T-helper 1 cell treated with Interleukin-12 subunit alpha and Interleukin-12 subunit beta and Interleukin-4 antibody, amounts not matched to agents 30 μg/mL and 1 μg/mL, for 36 hours (primary cell): ENCODE results near the gene CELF2.
"Not testable (repeated sequence)": the region's sequence is repeated elsewhere in the genome, so short reads cannot be mapped to it uniquely, and the experiment has no call there.

ENCODE experiments used
- H3K27ac Mint-ChIP-seq: one replicate; pipeline ENCODE4 v1.8.0; 2021; ENCODE audit warnings: mild to moderate bottlenecking, mixed read lengths
- H3K27me3 Mint-ChIP-seq: one replicate; pipeline ENCODE4 v1.8.0; 2021; ENCODE audit warnings: low read depth, mixed read lengths
- H3K36me3 Mint-ChIP-seq: one replicate; pipeline ENCODE4 v1.8.0; 2021; ENCODE audit warnings: low read depth, mixed read lengths
- H3K4me1 Mint-ChIP-seq: one replicate; pipeline ENCODE4 v1.8.0; 2021; ENCODE audit warnings: low read depth, mixed read lengths
- H3K4me3 Mint-ChIP-seq: one replicate; pipeline ENCODE4 v1.8.0; 2021; ENCODE audit warnings: mild to moderate bottlenecking, moderate library complexity, mixed read lengths
- H3K9me3 Mint-ChIP-seq: one replicate; pipeline ENCODE4 v1.8.0; 2021; ENCODE audit warnings: mixed read lengths

CELF2 gene

GRCh38 chr10:11180228-11180627 lies 162.6 kb downstream of the CELF2 start:
- H3K36me3 Mint-ChIP-seq: peaks cover 73% of the 10 kb centered on the region
- peaks cover 86% of the 10 kb centered on the region for H3K4me1 Mint-ChIP-seq
- no peaks in the 10 kb centered on the region for H3K27me3 Mint-ChIP-seq
- peaks cover 3% of the 10 kb centered on the region for H3K9me3 Mint-ChIP-seq
- no peak overlapping the region for H3K4me3 Mint-ChIP-seq
- H3K27ac Mint-ChIP-seq: peak overlapping the region; percentile 98

GRCh38 chr10:11181978-11182377 lies 164.3 kb downstream of the CELF2 start:
- Mint-ChIP-seq H3K9me3 (peaks cover 17% of the 10 kb centered on the region), H3K4me3 (peak overlapping the region; percentile 14), H3K27me3 (no peaks in the 10 kb centered on the region), H3K4me1 (peaks cover 84% of the 10 kb centered on the region), H3K27ac (peak overlapping the region; percentile 70), H3K36me3 (peaks cover 81% of the 10 kb centered on the region)

- peak overlapping the region; percentile 41 for H3K4me3 Mint-ChIP-seq
- H3K27ac Mint-ChIP-seq: peak overlapping the region; percentile 70
- peaks cover 17% of the 10 kb centered on the region for H3K9me3 Mint-ChIP-seq
- H3K36me3 Mint-ChIP-seq: peaks cover 89% of the 10 kb centered on the region
- H3K27me3 Mint-ChIP-seq: no peaks in the 10 kb centered on the region
- H3K4me1 Mint-ChIP-seq: peaks cover 83% of the 10 kb centered on the region
These were observed 165.3 kb downstream of the CELF2 start for GRCh38 chr10:11183015-11183414.

- Mint-ChIP-seq H3K4me3 (peak overlapping the region; percentile 9), H3K27ac (no peak overlapping the region), H3K27me3 (no peaks in the 10 kb centered on the region), H3K4me1 (peaks cover 82% of the 10 kb centered on the region), H3K9me3 (peaks cover 17% of the 10 kb centered on the region), H3K36me3 (peaks cover 90% of the 10 kb centered on the region)
These were observed 166.4 kb downstream of the CELF2 start for GRCh38 chr10:11184093-11184492.

- H3K27ac Mint-ChIP-seq, H3K4me3 Mint-ChIP-seq, H3K27me3 Mint-ChIP-seq: not testable (repeated sequence)
- Mint-ChIP-seq H3K9me3 (peaks cover 17% of the 10 kb centered on the region), H3K4me1 (peaks cover 82% of the 10 kb centered on the region), H3K36me3 (peaks cover 88% of the 10 kb centered on the region)
These were observed 167.5 kb downstream of the CELF2 start for GRCh38 chr10:11185128-11185665.

- H3K9me3 Mint-ChIP-seq: peaks cover 17% of the 10 kb centered on the region
- H3K36me3 Mint-ChIP-seq: peaks cover 85% of the 10 kb centered on the region
- peaks cover 76% of the 10 kb centered on the region for H3K4me1 Mint-ChIP-seq
- H3K27ac Mint-ChIP-seq: peak overlapping the region; percentile 1
- no peaks in the 10 kb centered on the region for H3K27me3 Mint-ChIP-seq
- peak overlapping the region; percentile 57 for H3K4me3 Mint-ChIP-seq
These were observed 168.7 kb downstream of the CELF2 start for GRCh38 chr10:11186374-11186773.

GRCh38 chr10:11189582-11190376 lies 172.1 kb downstream of the CELF2 start:
- Mint-ChIP-seq H3K27me3 (no peaks in the 10 kb centered on the region), H3K4me3 (no peak overlapping the region), H3K27ac (peak overlapping the region; percentile 23), H3K9me3 (peaks cover 17% of the 10 kb centered on the region), H3K4me1 (peaks cover 68% of the 10 kb centered on the region), H3K36me3 (peaks cover 71% of the 10 kb centered on the region)

- Mint-ChIP-seq H3K36me3 (peaks cover 66% of the 10 kb centered on the region), H3K27me3 (no peaks in the 10 kb centered on the region), H3K27ac (no peak overlapping the region), H3K9me3 (peaks cover 4% of the 10 kb centered on the region), H3K4me1 (peaks cover 73% of the 10 kb centered on the region), H3K4me3 (no peak overlapping the region)
These were observed 173.5 kb downstream of the CELF2 start for GRCh38 chr10:11191190-11191589.

GRCh38 chr10:11191678-11192077 lies 174.0 kb downstream of the CELF2 start:
- Mint-ChIP-seq H3K4me3 (no peak overlapping the region), H3K27me3 (no peaks in the 10 kb centered on the region), H3K4me1 (peaks cover 68% of the 10 kb centered on the region)

GRCh38 chr10:11192304-11193000 lies 174.8 kb downstream of the CELF2 start:
- Mint-ChIP-seq H3K4me1 (peaks cover 66% of the 10 kb centered on the region), H3K36me3 (peaks cover 59% of the 10 kb centered on the region), H3K27me3 (no peaks in the 10 kb centered on the region), H3K27ac (no peak overlapping the region), H3K4me3 (no peak overlapping the region), H3K9me3 (no peaks in the 10 kb centered on the region)

More at GRCh38 chr10:11191678-11192077, 174.0 kb downstream of the CELF2 start:
- Mint-ChIP-seq H3K27ac (no peak overlapping the region), H3K36me3 (peaks cover 61% of the 10 kb centered on the region), H3K9me3 (no peaks in the 10 kb centered on the region)

GRCh38 chr10:11193001-11193551 lies 175.4 kb downstream of the CELF2 start:
- Mint-ChIP-seq H3K36me3 (peaks cover 58% of the 10 kb centered on the region), H3K27ac (peak overlapping the region; percentile 42), H3K9me3 (no peaks in the 10 kb centered on the region), H3K4me1 (peaks cover 66% of the 10 kb centered on the region), H3K27me3 (no peaks in the 10 kb centered on the region), H3K4me3 (no peak overlapping the region)

GRCh38 chr10:11194859-11195586 lies 177.4 kb downstream of the CELF2 start:
- H3K9me3 Mint-ChIP-seq: no peaks in the 10 kb centered on the region
- H3K27me3 Mint-ChIP-seq: no peaks in the 10 kb centered on the region
- H3K4me3 Mint-ChIP-seq: no peak overlapping the region
- H3K27ac Mint-ChIP-seq: peak overlapping the region; percentile 49
- peaks cover 59% of the 10 kb centered on the region for H3K36me3 Mint-ChIP-seq
- peaks cover 67% of the 10 kb centered on the region for H3K4me1 Mint-ChIP-seq

GRCh38 chr10:11195623-11196022 lies 178.0 kb downstream of the CELF2 start:
- Mint-ChIP-seq H3K4me1 (peaks cover 69% of the 10 kb centered on the region), H3K27me3 (no peaks in the 10 kb centered on the region), H3K4me3 (no peak overlapping the region), H3K36me3 (peaks cover 62% of the 10 kb centered on the region), H3K27ac (peak overlapping the region; percentile 49), H3K9me3 (no peaks in the 10 kb centered on the region)

- H3K27ac Mint-ChIP-seq: peak overlapping the region; percentile 20
- no peaks in the 10 kb centered on the region for H3K27me3 Mint-ChIP-seq
- peaks cover 5% of the 10 kb centered on the region for H3K9me3 Mint-ChIP-seq
- H3K36me3 Mint-ChIP-seq: peaks cover 71% of the 10 kb centered on the region
- H3K4me1 Mint-ChIP-seq: peaks cover 80% of the 10 kb centered on the region
- H3K4me3 Mint-ChIP-seq: no peak overlapping the region
These were observed 179.6 kb downstream of the CELF2 start for GRCh38 chr10:11197266-11197712.
